ENCODE measurements around the gene SEMA4G.

GRCh38 chr10:100927266-100927665 is 42.0 kb upstream of the SEMA4G start:
- TF ChIP-seq ZNF37A (tag by site-specific recombination; IDR thresholded peaks at IDR 0.05) (no peak), ZNF548 (tag by site-specific recombination; IDR thresholded peaks at IDR 0.05) (no peak), ZNF645 (tag by site-specific recombination; IDR thresholded peaks at IDR 0.05) (no peak), CTCF (tag by site-specific recombination; IDR thresholded peaks at IDR 0.05) (no peak), ZNF677 (tag by site-specific recombination; IDR thresholded peaks at IDR 0.05) (no peak), YY1 (tag by site-specific recombination; IDR thresholded peaks at IDR 0.05) (no peak), TRIM28 (IDR thresholded peaks at IDR 0.05; ENCODE audit: borderline replicate concordance, low read length) (no peak), ZNF600 (tag by site-specific recombination; IDR thresholded peaks at IDR 0.05) (no peak), ZNF132 (tag by site-specific recombination; IDR thresholded peaks at IDR 0.05; ENCODE audit: borderline replicate concordance) (no peak), ATF2 (tag by site-specific recombination; IDR thresholded peaks at IDR 0.05; ENCODE audit: low read depth) (no peak), INSM2 (tag by site-specific recombination; IDR thresholded peaks at IDR 0.05) (no peak), ZNF26 (tag by site-specific recombination; IDR thresholded peaks at IDR 0.05) (no peak)

Measured in HEK293 (cell line).